Measurements from ENCODE around the gene IDI1. TPM values are rescaled to one million over a fixed set of nuclear protein-coding genes. Genes with fewer than 3 reads are reported as not detected.

IDI1 gene
- total and polyA plus RNA-seq, 2 of the 4 experiments (the other 2 are of a cell fraction), result 27.3 to 27.4 TPM

DNA sequence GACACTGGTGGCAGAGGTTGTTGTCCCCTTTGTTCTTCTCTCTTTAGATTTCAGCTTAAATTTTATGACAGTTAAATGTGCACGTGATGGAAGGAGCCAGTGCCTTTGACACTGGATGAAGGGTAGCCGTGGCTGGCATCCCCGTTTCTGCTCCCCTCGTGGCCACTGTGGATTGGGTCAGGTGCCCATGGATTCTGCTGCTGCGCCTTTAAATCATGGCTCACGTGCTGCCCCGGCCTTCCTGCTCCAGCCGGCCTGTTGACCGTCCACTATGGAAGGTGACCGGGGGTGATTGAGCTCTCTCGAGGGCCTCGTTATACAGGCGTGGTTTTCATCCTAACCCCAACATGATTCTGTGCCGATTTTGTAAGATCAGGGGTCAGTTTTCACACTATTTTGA, 41.8 kb upstream of the IDI1 start:
- Histone ChIP-seq H2AFZ (replicated peaks; ENCODE audit: low read length, poor library complexity) (peak overlapping the region; percentile 24), H2BK120ac (ENCODE audit: low read depth, low read length) (no peak overlapping the region), H3K4me2 (ENCODE audit: low read depth, low read length) (no peak overlapping the region), H4K5ac (ENCODE audit: low read depth, low read length) (no peak overlapping the region), H3K4me3 (ENCODE audit: insufficient read depth, low read depth, low read length) (no peak overlapping the region), H4K91ac (ENCODE audit: insufficient read depth, low read depth, low read length) (no peak overlapping the region), H3K9ac (ENCODE audit: low read depth, low read length) (no peak overlapping the region), H3K9me1 (ENCODE audit: insufficient read depth, low read length) (peaks cover 15% of the 10 kb centered on the region; the same call in 1 of the 2 replicates), H3K14ac (replicated peaks; ENCODE audit: low read depth, low read length) (no peak overlapping the region), H3K4ac (ENCODE audit: low read depth, low read length) (no peak overlapping the region), H4K20me1 (ENCODE audit: insufficient read depth, low read length) (no peaks in the 10 kb centered on the region), H2AK9ac (replicated peaks; ENCODE audit: low read depth, low read length, poor library complexity) (no peak overlapping the region), H3K18ac (ENCODE audit: low read depth, low read length) (no peak overlapping the region), H2BK15ac (ENCODE audit: low read depth, low read length) (no peak overlapping the region), H3K27ac (ENCODE audit: insufficient read depth, low read length) (no peak overlapping the region), H3K79me1 (ENCODE audit: low read depth in 1 of 2, low read length in 2 of 2) (peaks cover 8 to 24% of the 10 kb centered on the region in 2 experiments; a peak in 3 of 4 replicates), H4K8ac (ENCODE audit: low read depth in 2 of 2, low read length in 2 of 2) (no peak overlapping the region), H2AK5ac (ENCODE audit: low read depth, low read length) (no peak overlapping the region), H3K27me3 (ENCODE audit: control insufficient read depth, insufficient read depth, low read length) (no peaks in the 10 kb centered on the region), H3K4me1 (ENCODE audit: control insufficient read depth, insufficient read depth, low read length) (no peaks in the 10 kb centered on the region), H3K9me3 (ENCODE audit: control insufficient read depth, insufficient read depth, low read length) (no peaks in the 10 kb centered on the region), H3K56ac (ENCODE audit: extremely low read depth, insufficient read depth, low read length) (no peak overlapping the region), H3K36me3 (ENCODE audit: control insufficient read depth, insufficient read depth, low read length) (peaks cover 55% of the 10 kb centered on the region), H3K23ac (ENCODE audit: low read depth, low read length) (no peak overlapping the region), H2BK20ac (ENCODE audit: low read depth, low read length) (no peak overlapping the region), H2BK5ac (ENCODE audit: low read depth, low read length, poor library complexity, severe bottlenecking) (no peak overlapping the region)
- ChIA-PET POLR2A (ENCODE audit: unreplicated experiment) (no interaction called here), CTCF (no interaction called here)
- no TSS peak for BruUV-seq (replicated peaks)
- no peak for ATAC-seq (ENCODE audit: low read depth)
- 95% methylated on average over 9 of the region's 14 CpGs; no CpG with 5 or more reads in 1 of the 2 experiments for WGBS, 2 experiments (ENCODE audit: extremely low coverage in 2 of 2, insufficient read length in 1 of 2)
- no peak for DNase-seq
- no peak for TF ChIP-seq MAZ (IDR thresholded peaks at IDR 0.05; ENCODE audit: borderline replicate concordance, low read depth, low read length)
- no peak for TF ChIP-seq SMC3 (IDR thresholded peaks at IDR 0.05; ENCODE audit: low read depth, low read length)
- TF ChIP-seq NFE2L2 (IDR thresholded peaks at IDR 0.05; ENCODE audit: low read depth, low read length), result no peak
- TF ChIP-seq, protein P1, sequence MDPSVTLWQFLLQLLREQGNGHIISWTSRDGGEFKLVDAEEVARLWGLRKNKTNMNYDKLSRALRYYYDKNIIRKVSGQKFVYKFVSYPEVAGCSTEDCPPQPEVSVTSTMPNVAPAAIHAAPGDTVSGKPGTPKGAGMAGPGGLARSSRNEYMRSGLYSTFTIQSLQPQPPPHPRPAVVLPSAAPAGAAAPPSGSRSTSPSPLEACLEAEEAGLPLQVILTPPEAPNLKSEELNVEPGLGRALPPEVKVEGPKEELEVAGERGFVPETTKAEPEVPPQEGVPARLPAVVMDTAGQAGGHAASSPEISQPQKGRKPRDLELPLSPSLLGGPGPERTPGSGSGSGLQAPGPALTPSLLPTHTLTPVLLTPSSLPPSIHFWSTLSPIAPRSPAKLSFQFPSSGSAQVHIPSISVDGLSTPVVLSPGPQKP (IDR thresholded peaks at IDR 0.05; ENCODE audit: borderline replicate concordance, low read depth, low read length), result no peak
- TF ChIP-seq, protein P2, sequence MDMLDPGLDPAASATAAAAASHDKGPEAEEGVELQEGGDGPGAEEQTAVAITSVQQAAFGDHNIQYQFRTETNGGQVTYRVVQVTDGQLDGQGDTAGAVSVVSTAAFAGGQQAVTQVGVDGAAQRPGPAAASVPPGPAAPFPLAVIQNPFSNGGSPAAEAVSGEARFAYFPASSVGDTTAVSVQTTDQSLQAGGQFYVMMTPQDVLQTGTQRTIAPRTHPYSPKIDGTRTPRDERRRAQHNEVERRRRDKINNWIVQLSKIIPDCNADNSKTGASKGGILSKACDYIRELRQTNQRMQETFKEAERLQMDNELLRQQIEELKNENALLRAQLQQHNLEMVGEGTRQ (IDR thresholded peaks at IDR 0.05; ENCODE audit: low read depth, low read length), result no peak
- TF ChIP-seq RAD21 (IDR thresholded peaks at IDR 0.05; ENCODE audit: low read length), result no peak
- TF ChIP-seq CHD1 (IDR thresholded peaks at IDR 0.05; ENCODE audit: low read depth, low read length), result no peak
- TF ChIP-seq POLR2A (IDR thresholded peaks at IDR 0.05; ENCODE audit: low read depth, low read length), result no peak
- no peak for TF ChIP-seq RFX5 (IDR thresholded peaks at IDR 0.05; ENCODE audit: low read depth, low read length)
- TF ChIP-seq BHLHE40 (IDR thresholded peaks at IDR 0.05; ENCODE audit: low read depth, low read length), result no peak
- TF ChIP-seq MAFK (IDR thresholded peaks at IDR 0.05; ENCODE audit: low read depth, low read length), result no peak
- TF ChIP-seq RCOR1 (IDR thresholded peaks at IDR 0.05; ENCODE audit: insufficient replicate concordance, low read length), result no peak
- no peak for TF ChIP-seq MXI1 (IDR thresholded peaks at IDR 0.05; ENCODE audit: borderline replicate concordance, low read depth, low read length)
- TF ChIP-seq FOS (IDR thresholded peaks at IDR 0.05; ENCODE audit: low read depth, low read length), result no peak
- TF ChIP-seq CEBPB (IDR thresholded peaks at IDR 0.05; ENCODE audit: low read depth, low read length), result no peak
- TF ChIP-seq, protein P3, sequence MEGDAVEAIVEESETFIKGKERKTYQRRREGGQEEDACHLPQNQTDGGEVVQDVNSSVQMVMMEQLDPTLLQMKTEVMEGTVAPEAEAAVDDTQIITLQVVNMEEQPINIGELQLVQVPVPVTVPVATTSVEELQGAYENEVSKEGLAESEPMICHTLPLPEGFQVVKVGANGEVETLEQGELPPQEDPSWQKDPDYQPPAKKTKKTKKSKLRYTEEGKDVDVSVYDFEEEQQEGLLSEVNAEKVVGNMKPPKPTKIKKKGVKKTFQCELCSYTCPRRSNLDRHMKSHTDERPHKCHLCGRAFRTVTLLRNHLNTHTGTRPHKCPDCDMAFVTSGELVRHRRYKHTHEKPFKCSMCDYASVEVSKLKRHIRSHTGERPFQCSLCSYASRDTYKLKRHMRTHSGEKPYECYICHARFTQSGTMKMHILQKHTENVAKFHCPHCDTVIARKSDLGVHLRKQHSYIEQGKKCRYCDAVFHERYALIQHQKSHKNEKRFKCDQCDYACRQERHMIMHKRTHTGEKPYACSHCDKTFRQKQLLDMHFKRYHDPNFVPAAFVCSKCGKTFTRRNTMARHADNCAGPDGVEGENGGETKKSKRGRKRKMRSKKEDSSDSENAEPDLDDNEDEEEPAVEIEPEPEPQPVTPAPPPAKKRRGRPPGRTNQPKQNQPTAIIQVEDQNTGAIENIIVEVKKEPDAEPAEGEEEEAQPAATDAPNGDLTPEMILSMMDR (conservative IDR thresholded peaks at IDR 0.05; ENCODE audit: low read depth, low read length), result no peak
- in situ Hi-C loops (cut with MboI; ENCODE audit: low sequenced_read_pairs), result no loop called here
- intact Hi-C loops (cut with micrococcal nuclease), result no loop called here
- dilution Hi-C loops (cut with HindIII; ENCODE audit: low sequenced_read_pairs, unreplicated experiment), result no loop called here
